Activated naive CD8-positive, alpha-beta T cell (primary cell): ENCODE results near the gene PDE1A.

Experiments used
- H3K27ac Mint-ChIP-seq: one replicate; pipeline ENCODE4 v1.8.0; 2021; ENCODE audit warnings: mixed read lengths
- H3K27me3 Mint-ChIP-seq: one replicate; pipeline ENCODE4 v1.8.0; 2021; ENCODE audit warnings: mixed read lengths
- H3K36me3 Mint-ChIP-seq: one replicate; pipeline ENCODE4 v1.8.0; 2021; ENCODE audit warnings: mixed read lengths
- H3K4me1 Mint-ChIP-seq: one replicate; pipeline ENCODE4 v1.8.0; 2021; ENCODE audit warnings: low read depth, mixed read lengths
- H3K4me3 Mint-ChIP-seq: one replicate; pipeline ENCODE4 v1.8.0; 2021; ENCODE audit warnings: mild to moderate bottlenecking, mixed read lengths
- H3K9me3 Mint-ChIP-seq: one replicate; pipeline ENCODE4 v1.8.0; 2021; ENCODE audit warnings: low read depth, mixed read lengths

The PDE1A gene

DNA sequence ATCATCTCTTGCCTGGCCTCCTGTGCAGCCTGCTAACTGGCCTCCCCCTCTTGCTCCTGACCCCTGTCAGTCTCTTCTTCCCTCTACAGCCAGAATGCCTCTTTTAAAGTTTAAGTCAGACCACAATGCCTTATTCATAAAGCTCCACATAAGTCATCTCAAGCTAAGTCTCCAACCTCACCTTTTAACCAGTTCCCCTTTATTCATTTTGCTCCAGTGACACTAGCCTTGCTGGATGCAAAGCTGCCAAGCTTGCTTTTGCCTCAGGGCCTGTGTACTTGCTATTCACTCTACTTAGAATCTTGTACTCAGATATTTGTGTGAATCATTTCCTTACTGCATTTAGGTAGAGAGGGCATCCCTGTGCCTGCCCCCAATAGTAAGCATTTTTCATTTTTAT is 180.9 kb downstream of the PDE1A start:
- Mint-ChIP-seq H3K27me3 (peaks cover 3% of the 10 kb centered on the region), H3K4me1 (no peaks in the 10 kb centered on the region), H3K27ac (no peak overlapping the region), H3K4me3 (no peak overlapping the region), H3K9me3 (no peaks in the 10 kb centered on the region), H3K36me3 (no peaks in the 10 kb centered on the region)

- Mint-ChIP-seq H3K27me3 (no peaks in the 10 kb centered on the region), H3K27ac (no peak overlapping the region), H3K9me3 (no peaks in the 10 kb centered on the region), H3K4me3 (no peak overlapping the region), H3K36me3 (no peaks in the 10 kb centered on the region), H3K4me1 (no peaks in the 10 kb centered on the region)
These were observed 184.2 kb downstream of the PDE1A start for GRCh38 chr2:182242609-182243008.

GRCh38 chr2:182241936-182242335 is 184.9 kb downstream of the PDE1A start:
- no peak overlapping the region for H3K27ac Mint-ChIP-seq
- no peak overlapping the region for H3K4me3 Mint-ChIP-seq
- H3K27me3 Mint-ChIP-seq: no peaks in the 10 kb centered on the region
- no peaks in the 10 kb centered on the region for H3K36me3 Mint-ChIP-seq
- no peaks in the 10 kb centered on the region for H3K4me1 Mint-ChIP-seq
- no peaks in the 10 kb centered on the region for H3K9me3 Mint-ChIP-seq

GRCh38 chr2:182240862-182241371 is 185.9 kb downstream of the PDE1A start:
- Mint-ChIP-seq H3K27ac (no peak overlapping the region), H3K4me3 (no peak overlapping the region), H3K27me3 (no peaks in the 10 kb centered on the region), H3K4me1 (no peaks in the 10 kb centered on the region), H3K9me3 (no peaks in the 10 kb centered on the region), H3K36me3 (no peaks in the 10 kb centered on the region)

DNA sequence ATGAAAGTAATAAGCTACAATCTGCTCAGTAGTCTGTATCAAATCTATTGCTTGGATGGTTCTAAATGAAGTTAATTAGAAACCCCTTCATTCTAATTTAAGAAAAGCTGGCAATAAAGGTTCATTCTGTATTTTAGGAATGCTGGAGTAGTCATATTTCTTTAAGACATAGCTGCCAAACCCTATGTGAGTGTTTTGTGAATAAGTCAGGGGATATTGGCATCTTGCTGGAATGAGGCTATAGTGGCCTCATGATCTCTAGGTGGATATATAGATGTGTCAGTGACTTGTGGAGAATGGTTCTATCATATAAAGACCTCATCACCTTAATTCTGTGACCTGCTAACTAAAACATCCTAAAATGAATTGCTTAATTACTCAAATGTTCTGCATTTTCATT is 196.3 kb downstream of the PDE1A start:
- H3K9me3 Mint-ChIP-seq: no peaks in the 10 kb centered on the region
- peaks cover 4% of the 10 kb centered on the region for H3K27me3 Mint-ChIP-seq
- H3K4me3 Mint-ChIP-seq: no peak overlapping the region
- no peak overlapping the region for H3K27ac Mint-ChIP-seq
- H3K4me1 Mint-ChIP-seq: no peaks in the 10 kb centered on the region
- H3K36me3 Mint-ChIP-seq: no peaks in the 10 kb centered on the region

- H3K4me1 Mint-ChIP-seq: no peaks in the 10 kb centered on the region
These were observed 197.5 kb downstream of the PDE1A start for GRCh38 chr2:182229297-182229696.

GRCh38 chr2:182228741-182229140 is 198.1 kb downstream of the PDE1A start:
- Mint-ChIP-seq H3K27me3 (peaks cover 4% of the 10 kb centered on the region), H3K4me1 (no peaks in the 10 kb centered on the region), H3K9me3 (no peaks in the 10 kb centered on the region), H3K27ac (no peak overlapping the region), H3K4me3 (no peak overlapping the region), H3K36me3 (no peaks in the 10 kb centered on the region)

More at GRCh38 chr2:182229297-182229696, 197.5 kb downstream of the PDE1A start:
- Mint-ChIP-seq H3K27ac (no peak overlapping the region), H3K4me3 (no peak overlapping the region), H3K27me3 (peaks cover 4% of the 10 kb centered on the region), H3K9me3 (no peaks in the 10 kb centered on the region), H3K36me3 (no peaks in the 10 kb centered on the region)

DNA sequence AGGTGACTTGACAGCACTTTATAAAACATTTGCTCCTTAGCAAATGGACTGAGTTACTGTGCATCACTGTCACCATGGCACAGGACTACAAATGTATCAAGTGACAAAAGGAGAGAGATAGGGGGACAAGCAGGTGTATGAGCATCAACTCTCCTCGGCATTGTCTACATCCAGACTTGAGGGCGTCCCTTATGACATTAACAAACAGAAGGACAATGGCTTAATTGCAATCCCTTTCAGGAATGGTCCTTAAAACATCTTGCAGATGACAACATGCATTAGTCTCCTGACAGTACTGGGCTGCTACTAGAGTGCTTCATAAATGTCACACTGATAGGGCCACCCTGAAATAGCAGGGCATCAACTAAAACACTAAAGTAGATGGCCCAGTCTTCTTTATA is 198.8 kb downstream of the PDE1A start:
- Mint-ChIP-seq H3K4me1 (no peaks in the 10 kb centered on the region), H3K4me3 (no peak overlapping the region), H3K36me3 (no peaks in the 10 kb centered on the region), H3K27ac (no peak overlapping the region), H3K9me3 (no peaks in the 10 kb centered on the region), H3K27me3 (peaks cover 4% of the 10 kb centered on the region)

- Mint-ChIP-seq H3K27ac (no peak overlapping the region), H3K27me3 (peaks cover 2% of the 10 kb centered on the region), H3K4me1 (no peaks in the 10 kb centered on the region), H3K4me3 (no peak overlapping the region), H3K9me3 (no peaks in the 10 kb centered on the region), H3K36me3 (no peaks in the 10 kb centered on the region)
These were observed 200.0 kb downstream of the PDE1A start for GRCh38 chr2:182226807-182227206.

DNA sequence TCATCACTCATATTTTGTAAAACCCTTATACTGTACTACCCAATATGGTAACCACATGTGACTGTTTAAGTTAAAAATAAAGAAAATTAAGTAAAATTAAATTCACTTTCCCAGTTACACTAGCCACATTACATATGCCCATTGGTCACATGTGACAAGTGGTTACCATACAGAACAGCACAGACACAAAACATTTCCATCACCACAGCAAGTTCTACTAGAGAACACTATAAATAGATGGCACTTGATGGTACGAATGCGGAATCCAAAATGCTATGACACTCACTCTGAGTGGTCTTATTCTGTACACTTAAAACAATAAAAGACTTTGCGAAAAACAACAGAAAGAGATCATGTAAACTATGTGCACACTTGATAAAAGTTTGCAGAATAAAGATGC is 202.2 kb downstream of the PDE1A start:
- Mint-ChIP-seq H3K4me1 (no peaks in the 10 kb centered on the region), H3K4me3 (no peak overlapping the region), H3K9me3 (no peaks in the 10 kb centered on the region), H3K36me3 (no peaks in the 10 kb centered on the region), H3K27ac (no peak overlapping the region), H3K27me3 (peaks cover 7% of the 10 kb centered on the region)

DNA sequence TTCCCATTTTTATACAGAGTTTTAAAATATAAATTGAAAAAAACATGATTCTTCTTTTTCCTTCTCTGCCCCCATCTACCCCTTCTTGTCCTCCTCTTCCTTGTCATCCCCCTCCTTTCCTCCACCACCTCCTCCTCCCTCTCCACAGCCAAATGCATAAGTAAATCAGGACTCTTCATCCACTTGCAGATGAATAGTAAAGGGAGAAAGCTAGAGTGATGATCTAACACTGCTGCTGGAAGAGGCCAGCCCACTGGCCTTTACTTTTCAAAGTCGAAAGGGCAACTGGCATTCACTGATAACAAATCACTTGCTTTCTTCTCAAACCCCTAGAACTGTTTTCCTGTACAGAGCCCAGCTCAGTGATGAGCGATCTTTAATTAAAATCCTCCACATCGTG is 205.8 kb downstream of the PDE1A start:
- Mint-ChIP-seq H3K4me3 (no peak overlapping the region), H3K36me3 (no peaks in the 10 kb centered on the region), H3K27ac (no peak overlapping the region)

GRCh38 chr2:182220335-182220734 is 206.5 kb downstream of the PDE1A start:
- no peaks in the 10 kb centered on the region for H3K9me3 Mint-ChIP-seq
- no peak overlapping the region for H3K27ac Mint-ChIP-seq
- H3K36me3 Mint-ChIP-seq: no peaks in the 10 kb centered on the region
- no peaks in the 10 kb centered on the region for H3K4me1 Mint-ChIP-seq
- H3K4me3 Mint-ChIP-seq: no peak overlapping the region
- peaks cover 5% of the 10 kb centered on the region for H3K27me3 Mint-ChIP-seq

More for the DNA sequence above, 205.8 kb downstream of the PDE1A start:
- no peaks in the 10 kb centered on the region for H3K9me3 Mint-ChIP-seq
- H3K4me1 Mint-ChIP-seq: no peaks in the 10 kb centered on the region
- peaks cover 5% of the 10 kb centered on the region for H3K27me3 Mint-ChIP-seq

DNA sequence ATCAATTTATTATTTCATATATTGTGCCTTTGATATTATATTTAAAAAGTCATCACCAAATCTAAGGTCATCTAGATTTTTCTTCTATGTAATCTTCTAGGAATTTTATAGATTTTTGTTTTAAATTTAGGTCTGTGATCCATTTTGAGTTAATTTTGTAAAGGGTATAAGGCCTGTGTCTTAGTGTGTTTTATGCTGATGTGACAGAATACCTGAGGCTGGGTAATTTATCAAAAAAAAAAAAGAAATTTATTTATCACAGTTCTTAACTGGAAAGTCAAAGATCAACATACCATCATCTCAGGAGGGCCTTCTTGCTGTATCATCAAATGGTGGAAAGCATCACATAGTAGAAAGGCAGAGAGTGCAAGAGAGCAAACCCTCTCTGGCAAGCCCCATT is 216.2 kb downstream of the PDE1A start:
- H3K36me3 Mint-ChIP-seq: no peaks in the 10 kb centered on the region
- no peak overlapping the region for H3K27ac Mint-ChIP-seq
- no peaks in the 10 kb centered on the region for H3K9me3 Mint-ChIP-seq
- H3K4me1 Mint-ChIP-seq: no peaks in the 10 kb centered on the region
- H3K27me3 Mint-ChIP-seq: peaks cover 6% of the 10 kb centered on the region
- no peak overlapping the region for H3K4me3 Mint-ChIP-seq

- no peaks in the 10 kb centered on the region for H3K9me3 Mint-ChIP-seq
- no peaks in the 10 kb centered on the region for H3K4me1 Mint-ChIP-seq
- H3K27me3 Mint-ChIP-seq: peaks cover 6% of the 10 kb centered on the region
- H3K27ac Mint-ChIP-seq: no peak overlapping the region
- no peak overlapping the region for H3K4me3 Mint-ChIP-seq
- H3K36me3 Mint-ChIP-seq: no peaks in the 10 kb centered on the region
These were observed 218.4 kb downstream of the PDE1A start for GRCh38 chr2:182208421-182208820.

- H3K9me3 Mint-ChIP-seq: no peaks in the 10 kb centered on the region
- H3K27me3 Mint-ChIP-seq: peaks cover 5% of the 10 kb centered on the region
- no peaks in the 10 kb centered on the region for H3K4me1 Mint-ChIP-seq
- H3K4me3 Mint-ChIP-seq: no peak overlapping the region
- H3K36me3 Mint-ChIP-seq: no peaks in the 10 kb centered on the region
- no peak overlapping the region for H3K27ac Mint-ChIP-seq
These were observed 219.6 kb downstream of the PDE1A start for GRCh38 chr2:182207049-182207746.

DNA sequence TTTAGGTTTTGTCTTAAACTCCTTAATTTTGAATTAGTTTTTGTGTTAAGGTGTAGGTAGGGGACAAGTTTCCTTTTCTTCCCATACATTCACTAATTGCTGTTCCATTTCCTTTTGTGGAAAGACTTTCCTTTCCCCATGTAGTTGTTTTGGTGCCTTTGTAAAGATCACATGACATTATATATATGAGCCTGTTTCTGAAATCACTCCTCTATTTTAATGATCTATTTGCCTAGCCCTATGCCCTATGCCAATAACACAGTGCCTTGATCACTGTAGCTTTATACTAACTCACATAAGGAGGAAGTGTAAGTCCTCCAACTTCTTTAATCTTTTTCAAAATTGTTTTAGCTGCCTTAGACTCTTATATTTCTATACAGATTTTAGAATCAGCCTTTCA is 229.3 kb downstream of the PDE1A start:
- no peaks in the 10 kb centered on the region for H3K36me3 Mint-ChIP-seq

More for the DNA sequence above, 229.3 kb downstream of the PDE1A start:
- no peak overlapping the region for H3K27ac Mint-ChIP-seq
- H3K4me1 Mint-ChIP-seq: no peaks in the 10 kb centered on the region
- peaks cover 4% of the 10 kb centered on the region for H3K27me3 Mint-ChIP-seq
- H3K9me3 Mint-ChIP-seq: no peaks in the 10 kb centered on the region
- H3K4me3 Mint-ChIP-seq: no peak overlapping the region
